ENCODE measurements around the gene NEMP1.
A peak's percentile ranks its signal among the peaks of the same experiment; 100 is the strongest.
"Not testable (repeated sequence)": the region's sequence is repeated elsewhere in the genome, so short reads cannot be mapped to it uniquely, and the experiment has no call there.

NEMP1 gene

GRCh38 chr12:57078519-57079404 lies at the start of gene NEMP1:
Gene NEMP1, minus strand, starts transcription at chr12:57078791. Its CDS starts 46 bp downstream, at chr12:57078745.
- DNase-seq, result peak; percentile 99

DNA sequence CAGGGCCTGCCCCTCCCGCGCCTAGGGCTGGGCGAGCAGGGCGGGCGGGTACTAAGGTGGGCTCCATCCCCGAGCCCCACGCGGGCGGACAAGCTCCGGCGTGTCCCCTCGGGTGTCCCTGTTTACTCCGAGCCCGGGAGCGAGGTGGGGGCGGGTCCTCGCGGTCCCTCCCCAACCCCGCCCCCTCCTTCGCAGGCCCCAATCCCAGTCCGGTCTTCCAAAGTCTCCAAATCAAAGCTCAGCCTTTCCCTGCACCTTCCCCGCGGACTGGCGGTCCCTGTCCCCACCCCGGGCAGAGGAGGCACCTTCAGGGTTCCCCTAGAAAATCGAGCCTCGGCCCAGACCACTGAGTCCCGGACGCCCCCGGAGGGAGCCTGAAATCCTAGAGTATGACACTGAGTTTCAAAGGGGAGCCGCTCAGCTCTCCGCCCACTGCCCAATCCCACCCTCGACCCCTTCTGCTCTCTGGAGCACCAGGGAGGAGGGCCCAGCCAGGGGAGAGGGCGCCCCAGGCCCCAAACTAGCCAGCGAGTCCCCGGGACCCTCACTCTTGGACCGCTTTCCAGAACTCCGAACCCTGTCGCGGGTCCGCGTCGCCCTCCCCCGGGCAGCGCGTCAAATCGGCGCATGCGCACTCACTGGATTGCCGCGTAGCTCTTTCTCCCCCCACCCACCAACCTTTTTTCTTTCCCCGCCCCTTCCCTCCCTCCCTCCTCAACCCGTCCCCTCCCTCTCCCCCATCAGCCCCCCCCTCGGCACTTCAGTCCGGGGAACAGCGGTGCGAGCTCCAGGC lies 49.3 kb upstream of the NEMP1 start, which contains the start of gene LRP1:
LRP1 (plus strand) TSS at position 758 of the 793 bp plus-strand sequence. CDS start 482 bp downstream, outside the sequence.
- DNase-seq, result peak; percentile 79

DNA sequence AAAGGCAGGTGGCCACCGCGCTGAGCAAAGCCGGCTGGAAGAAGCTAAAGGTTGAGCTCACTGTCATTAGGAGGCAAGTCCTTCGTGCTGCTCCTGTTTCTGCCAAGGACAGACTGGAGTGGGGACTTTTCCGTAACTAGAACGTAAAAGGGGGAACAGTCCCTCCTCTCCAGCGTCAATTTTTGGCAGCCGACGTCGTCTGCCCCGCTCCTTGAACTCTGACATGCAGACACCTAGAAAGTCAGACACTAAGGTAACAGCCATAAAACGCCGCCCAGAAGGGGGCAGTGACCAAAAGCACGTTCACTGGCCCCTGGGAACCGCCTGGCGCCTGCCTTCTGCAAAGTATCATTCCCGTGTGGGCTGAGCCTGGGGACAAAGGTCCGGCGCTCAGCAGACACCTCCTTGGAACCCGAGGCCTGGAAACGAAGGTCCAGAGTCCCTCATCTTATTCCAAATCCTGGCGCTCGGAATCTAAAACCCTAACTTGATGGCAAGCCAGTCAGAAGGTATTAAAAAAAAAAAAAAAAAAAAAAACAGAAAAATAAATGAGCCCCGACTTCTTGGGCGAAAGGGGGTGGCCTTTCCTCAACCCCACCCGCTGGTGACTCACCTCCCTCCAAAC lies 48.6 kb upstream of the NEMP1 start:
- DNase-seq, result peak; percentile 33 to 69

DNA sequence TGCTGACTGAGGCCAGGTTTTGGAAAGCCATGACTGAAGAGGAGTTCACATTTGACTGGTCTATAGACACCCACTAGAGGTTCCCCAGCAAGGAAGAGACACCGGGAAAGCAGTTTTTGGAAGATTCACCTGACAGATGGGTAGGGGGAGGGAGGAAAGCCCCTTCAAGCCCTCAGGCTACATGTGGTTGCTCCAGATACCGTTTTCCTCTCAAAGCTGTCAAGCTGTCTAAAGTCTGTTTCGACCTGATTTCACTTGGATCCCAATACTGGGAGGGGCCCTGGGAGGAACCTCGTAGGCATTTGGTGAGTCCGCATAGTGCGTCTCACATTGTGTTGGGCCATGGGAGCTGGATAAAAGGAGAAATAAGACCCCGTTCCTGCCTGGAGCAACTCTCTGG lies 48.0 kb upstream of the NEMP1 start:
- DNase-seq, result no peak

DNA sequence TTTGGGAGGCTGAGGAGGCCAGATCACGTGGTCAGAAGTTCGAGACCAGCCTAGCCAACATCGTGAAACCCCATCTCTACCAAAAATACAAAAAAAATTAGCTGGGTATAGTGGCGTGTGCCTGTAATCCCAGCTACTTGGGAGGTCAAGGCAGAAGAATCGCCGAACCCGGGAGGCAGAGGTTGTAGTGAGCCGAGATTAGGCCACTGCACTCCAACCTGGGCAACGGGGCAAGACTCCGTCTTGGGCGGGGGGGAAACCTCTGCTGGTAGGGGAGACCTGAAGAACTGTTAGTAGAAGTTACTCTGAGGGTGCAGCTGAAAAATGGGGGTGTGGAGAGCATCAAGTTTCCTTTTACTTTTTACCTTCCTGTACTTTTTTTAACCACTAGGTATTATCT lies 47.5 kb upstream of the NEMP1 start:
- DNase-seq, result no peak

- peak; percentile 72 to 84 for DNase-seq
Measured at GRCh38 chr12:57124261-57124877, 45.8 kb upstream of the NEMP1 start.

- no peak for DNase-seq
Measured at GRCh38 chr12:57123813-57124212, 45.2 kb upstream of the NEMP1 start.

DNA sequence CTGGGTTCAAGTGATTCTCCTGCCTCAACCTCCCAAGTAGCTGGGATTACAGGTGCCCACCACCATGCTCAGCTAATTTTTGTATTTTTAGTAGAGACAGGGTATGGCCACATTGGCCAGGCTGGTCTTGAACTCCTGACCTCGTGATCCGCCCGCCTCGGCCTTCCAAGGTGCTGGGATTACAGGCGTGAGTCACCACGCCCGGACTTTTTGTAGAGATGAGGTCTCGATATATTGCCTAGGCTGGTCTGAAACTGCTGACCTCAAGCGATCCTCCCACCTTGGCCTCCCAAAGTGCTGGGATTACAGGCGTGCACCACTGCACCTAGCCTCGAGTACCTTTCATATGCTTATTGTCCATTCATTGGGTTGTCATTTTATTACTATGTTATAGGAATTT lies 42.1 kb upstream of the NEMP1 start:
- DNase-seq, result not testable (repeated sequence)

- no peak for DNase-seq
Measured at GRCh38 chr12:57119294-57120085, 40.9 kb upstream of the NEMP1 start.

GRCh38 chr12:57118711-57119271 lies 40.2 kb upstream of the NEMP1 start:
- peak in 1 of 2 donors; percentile 38 for DNase-seq

GRCh38 chr12:57116580-57117281 lies 38.1 kb upstream of the NEMP1 start:
- no peak for DNase-seq

DNA sequence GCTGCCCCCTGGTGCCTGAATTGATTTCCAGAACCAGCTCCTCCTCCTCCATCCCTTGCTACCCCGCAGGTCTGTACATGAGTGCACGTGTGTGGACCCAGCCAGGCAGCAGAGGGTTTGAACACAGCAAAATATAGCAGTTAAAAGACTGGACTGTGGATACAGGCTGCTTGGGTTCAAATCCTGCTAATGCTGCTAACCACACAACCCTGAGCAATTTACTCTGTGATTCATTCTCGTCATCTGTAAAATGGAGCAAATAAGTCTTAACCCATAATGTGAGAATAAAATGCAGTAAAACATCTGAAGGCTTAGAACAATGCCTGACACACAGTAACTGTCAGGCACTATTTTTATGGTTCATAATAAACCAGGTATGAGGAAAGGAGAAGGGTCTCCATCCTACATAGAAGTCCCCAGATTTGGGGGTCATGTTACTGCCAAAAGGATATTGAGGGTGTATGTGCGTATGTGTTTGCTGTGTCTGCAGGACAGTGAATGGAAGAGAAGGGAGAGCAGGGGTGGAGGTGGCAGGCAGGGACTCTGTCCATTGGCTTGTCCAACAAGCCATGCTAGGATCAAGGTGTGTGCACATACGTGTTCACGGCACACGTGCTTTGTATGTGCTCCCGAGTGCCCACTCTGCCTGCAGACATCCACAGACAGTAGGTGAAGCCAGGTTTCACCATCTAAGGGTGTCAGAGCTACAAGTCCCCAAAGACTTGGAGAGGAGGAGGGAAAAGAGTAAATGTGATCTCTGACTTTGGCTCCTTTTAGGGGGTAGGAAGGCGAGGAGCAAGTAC lies 34.1 kb upstream of the NEMP1 start:
- no peak for DNase-seq

DNA sequence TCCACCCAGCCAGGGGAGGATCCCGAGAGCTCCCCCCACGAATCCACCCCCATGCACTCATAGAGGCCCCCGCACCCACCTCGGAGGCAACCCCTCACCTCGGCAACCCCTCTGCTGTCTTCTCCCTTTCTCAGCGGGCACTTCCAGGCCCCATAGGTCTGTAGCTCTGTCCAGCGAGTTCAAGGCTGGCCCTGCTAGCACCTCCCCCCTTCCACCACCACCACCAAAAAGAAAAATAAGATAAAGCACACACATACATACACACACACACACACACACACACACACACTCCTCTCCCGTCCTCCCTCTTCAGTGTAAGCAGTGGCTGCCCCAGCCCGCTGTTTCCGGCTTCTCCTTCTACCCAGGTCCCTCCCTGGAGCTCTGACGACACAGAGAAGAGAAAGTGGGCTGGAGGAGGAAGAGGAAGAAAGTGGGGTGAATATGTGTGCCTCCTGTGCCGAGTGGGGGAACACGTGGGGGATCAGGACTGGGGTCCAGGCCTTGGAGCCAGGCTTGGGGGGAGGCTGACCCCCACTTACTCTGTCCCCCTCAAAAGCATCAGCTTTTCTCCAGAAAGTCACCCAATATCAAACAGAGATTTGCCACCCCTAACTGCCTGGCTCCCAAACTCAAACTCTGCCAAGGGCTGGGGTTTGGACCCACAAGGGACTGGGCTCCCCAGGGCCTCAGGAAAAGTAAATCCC lies 32.6 kb upstream of the NEMP1 start, which contains the start of gene STAT6:
STAT6 (minus strand) TSS at position 332 of the 704 bp plus-strand sequence. CDS start 3,084 bp downstream, outside the sequence.
- DNase-seq, result peak; percentile 92 to 93

GRCh38 chr12:57110104-57111030 lies 31.8 kb upstream of the NEMP1 start:
- DNase-seq, result peak; percentile 84 to 85

- no peak for DNase-seq
Measured at GRCh38 chr12:57109207-57110103, 30.9 kb upstream of the NEMP1 start.

GRCh38 chr12:57107456-57108155 lies 29.0 kb upstream of the NEMP1 start:
- DNase-seq, result no peak
